ENCODE measurements around the gene MRGPRX4.
A peak's percentile ranks its signal among the peaks of the same experiment; 100 is the strongest.

MRGPRX4 gene

DNA sequence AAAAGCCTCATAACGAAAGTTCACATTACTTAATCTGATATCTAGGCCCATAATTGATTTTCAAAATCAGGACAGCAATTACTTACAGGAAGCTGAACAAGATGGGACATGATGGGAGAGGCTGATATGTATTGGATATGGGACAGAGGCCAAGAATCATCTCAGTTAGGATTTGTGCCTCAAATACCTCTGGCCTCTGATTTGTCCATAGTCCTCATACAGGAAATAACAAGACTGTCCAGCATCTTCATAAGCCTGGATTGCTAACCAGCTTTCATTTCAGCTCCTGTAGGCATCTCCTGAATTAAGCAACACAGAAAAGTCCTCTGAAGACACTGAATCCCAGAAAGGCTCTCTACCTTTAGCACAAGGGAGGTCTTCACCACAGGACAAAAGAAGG lies 4.3 kb upstream of the MRGPRX4 start:
- no peaks in the 10 kb centered on the region for H4K20me1 ChIP-seq (ENCODE audit: control insufficient read depth, insufficient read depth, low read depth, low read length)
- H3K4me2 ChIP-seq (ENCODE audit: low read length) = no peak overlapping the region
- H3K9me3 ChIP-seq (ENCODE audit: control insufficient read depth, insufficient read depth, low read length) = no peaks in the 10 kb centered on the region
- no peaks in the 10 kb centered on the region for H3K79me2 ChIP-seq (ENCODE audit: control insufficient read depth, low read length)
- no peaks in the 10 kb centered on the region; the same call in 1 of the 2 replicates for H3K27me3 ChIP-seq (ENCODE audit: control insufficient read depth, low read length)
- TF ChIP-seq CTCF (IDR thresholded peaks at IDR 0.05; ENCODE audit: low read depth, low read length, poor library complexity, severe bottlenecking) (no peak), EZH2phosphoT487 (IDR thresholded peaks at IDR 0.05; ENCODE audit: borderline replicate concordance, low read length) (no peak)
- no peaks in the 10 kb centered on the region for H3K9me2 ChIP-seq (replicated peaks; ENCODE audit: control insufficient read depth, low read length)
- H3K27ac ChIP-seq (ENCODE audit: low read depth, low read length) = no peak overlapping the region
- H3K36me3 ChIP-seq (ENCODE audit: control insufficient read depth, low read length) = no peaks in the 10 kb centered on the region
- no peak overlapping the region for H3K4me3 ChIP-seq (ENCODE audit: low read length)
- no peaks in the 10 kb centered on the region for H3F3A ChIP-seq (ENCODE audit: control insufficient read depth, insufficient read depth)
- no peaks in the 10 kb centered on the region for H3K4me1 ChIP-seq (ENCODE audit: control insufficient read depth, low read length)

- no peaks in the 10 kb centered on the region for H3F3A ChIP-seq (ENCODE audit: control insufficient read depth, insufficient read depth)
- TF ChIP-seq CTCF (IDR thresholded peaks at IDR 0.05; ENCODE audit: low read depth, low read length, poor library complexity, severe bottlenecking) (peak; percentile 63), EZH2phosphoT487 (IDR thresholded peaks at IDR 0.05; ENCODE audit: borderline replicate concordance, low read length) (no peak)
- H3K27ac ChIP-seq (ENCODE audit: low read depth, low read length) = no peak overlapping the region
- H4K20me1 ChIP-seq (ENCODE audit: control insufficient read depth, insufficient read depth, low read depth, low read length) = no peaks in the 10 kb centered on the region
- H3K4me1 ChIP-seq (ENCODE audit: control insufficient read depth, low read length) = no peaks in the 10 kb centered on the region
- H3K36me3 ChIP-seq (ENCODE audit: control insufficient read depth, low read length) = no peaks in the 10 kb centered on the region
- H3K4me3 ChIP-seq (ENCODE audit: low read length) = no peak overlapping the region
- no peaks in the 10 kb centered on the region for H3K9me3 ChIP-seq (ENCODE audit: control insufficient read depth, insufficient read depth, low read length)
- H3K9me2 ChIP-seq (replicated peaks; ENCODE audit: control insufficient read depth, low read length) = no peaks in the 10 kb centered on the region
- peaks cover 3% of the 10 kb centered on the region; the same call in 1 of the 2 replicates for H3K27me3 ChIP-seq (ENCODE audit: control insufficient read depth, low read length)
- no peak overlapping the region for H3K4me2 ChIP-seq (ENCODE audit: low read length)
- no peaks in the 10 kb centered on the region for H3K79me2 ChIP-seq (ENCODE audit: control insufficient read depth, low read length)
These were observed 1.1 kb upstream of the MRGPRX4 start for GRCh38 chr11:18171377-18172000.

GRCh38 chr11:18173225-18173866 lies 709 bp downstream of the MRGPRX4 start:
- Histone ChIP-seq H3K36me3 (ENCODE audit: control insufficient read depth, low read length) (no peaks in the 10 kb centered on the region), H3K9me3 (ENCODE audit: control insufficient read depth, insufficient read depth, low read length) (no peaks in the 10 kb centered on the region), H3K4me2 (ENCODE audit: low read length) (no peak overlapping the region)

More at GRCh38 chr11:18173225-18173866, 709 bp downstream of the MRGPRX4 start:
- TF ChIP-seq EZH2phosphoT487 (IDR thresholded peaks at IDR 0.05; ENCODE audit: borderline replicate concordance, low read length) = no peak
- no peak for TF ChIP-seq CTCF (IDR thresholded peaks at IDR 0.05; ENCODE audit: low read depth, low read length, poor library complexity, severe bottlenecking)
- H3K4me1 ChIP-seq (ENCODE audit: control insufficient read depth, low read length) = no peaks in the 10 kb centered on the region
- H3K9me2 ChIP-seq (replicated peaks; ENCODE audit: control insufficient read depth, low read length) = no peaks in the 10 kb centered on the region
- H3K27ac ChIP-seq (ENCODE audit: low read depth, low read length) = no peak overlapping the region
- H4K20me1 ChIP-seq (ENCODE audit: control insufficient read depth, insufficient read depth, low read depth, low read length) = no peaks in the 10 kb centered on the region
- no peak overlapping the region for H3K4me3 ChIP-seq (ENCODE audit: low read length)
- no peaks in the 10 kb centered on the region for H3K79me2 ChIP-seq (ENCODE audit: control insufficient read depth, low read length)
- peaks cover 3% of the 10 kb centered on the region for H3K27me3 ChIP-seq (ENCODE audit: control insufficient read depth, low read length)
- no peaks in the 10 kb centered on the region for H3F3A ChIP-seq (ENCODE audit: control insufficient read depth, insufficient read depth)

All from DOHH2 (cell line).